Endodermal cell (in vitro differentiated cells): ENCODE measurements around the gene YIF1A. TPM values are rescaled to one million over a fixed set of nuclear protein-coding genes. Genes with fewer than 3 reads are reported as not detected.
A peak's percentile ranks its signal among the peaks of the same experiment; 100 is the strongest.

Source experiments
- DNase-seq: peaks from one replicate; pipeline ENCODE4 v3.0.0-alpha.2; 2017
- H3K27ac ChIP-seq: 2 replicates; pipeline ENCODE4 v1.5.1; 2013; ENCODE audit warnings: mild to moderate bottlenecking, low read depth, low read length, moderate library complexity
- H3K27me3 ChIP-seq: 2 replicates; pipeline ENCODE4 v1.6.1; 2013; ENCODE audit warnings: mild to moderate bottlenecking, low read length, moderate library complexity; ENCODE audit not compliant: insufficient read depth, control insufficient read depth, poor library complexity, severe bottlenecking
- H3K36me3 ChIP-seq: 2 replicates; pipeline ENCODE4 v1.7.0; 2013; ENCODE audit warnings: mild to moderate bottlenecking, low read length, moderate library complexity; ENCODE audit not compliant: control insufficient read depth, insufficient read depth
- H3K4me1 ChIP-seq: one replicate; pipeline ENCODE4 v1.7.0; 2013; ENCODE audit warnings: low read length; ENCODE audit not compliant: control insufficient read depth, insufficient read depth
- H3K4me3 ChIP-seq: 2 replicates; pipeline ENCODE4 v1.5.1; 2013; ENCODE audit warnings: mild to moderate bottlenecking, low read length, moderate library complexity
- H3K9ac ChIP-seq: 2 replicates; pipeline ENCODE4 v1.6.1; 2013; ENCODE audit warnings: mild to moderate bottlenecking, low read length, moderate library complexity; ENCODE audit not compliant: poor library complexity, severe bottlenecking; ENCODE audit errors: extremely low read depth
- H3K9me3 ChIP-seq: 2 replicates; pipeline ENCODE4 v1.6.1; 2013; ENCODE audit warnings: mild to moderate bottlenecking, low read length, moderate library complexity; ENCODE audit not compliant: control insufficient read depth
- H3K27ac Mint-ChIP-seq: 2 replicates; pipeline ENCODE4 v1.8.0; 2020; ENCODE audit warnings: mixed read lengths
- H3K27me3 Mint-ChIP-seq: 2 replicates; pipeline ENCODE4 v1.8.0; 2021; ENCODE audit warnings: mild to moderate bottlenecking, mixed read lengths; ENCODE audit not compliant: insufficient read depth
- H3K36me3 Mint-ChIP-seq: 2 replicates; pipeline ENCODE4 v1.8.0; 2020; ENCODE audit warnings: low read depth, mixed read lengths
- H3K4me1 Mint-ChIP-seq: 2 replicates; pipeline ENCODE4 v1.8.0; 2020; ENCODE audit warnings: mixed read lengths
- H3K4me3 Mint-ChIP-seq: 2 replicates; pipeline ENCODE4 v1.8.0; 2020; ENCODE audit warnings: mild to moderate bottlenecking, moderate library complexity, mixed read lengths
- H3K9me3 Mint-ChIP-seq: 2 replicates; pipeline ENCODE4 v1.8.0; 2020; ENCODE audit warnings: mild to moderate bottlenecking, mixed read lengths
- WGBS, 2 experiments: methylation state at CpG; one replicate each; pipeline versions ENCODE4 v1.1.5 to v1.1.7; 2013; ENCODE audit warnings: missing lambda C conversion rate in 2 of 2, mixed read lengths in 1 of 2; ENCODE audit not compliant: insufficient coverage in 1 of 2, insufficient read length in 1 of 2; 5-methylcytosine and 5-hydroxymethylcytosine counted together
- total RNA-seq, 2 donors: library from RNA; stranded (reverse); fragmentation: NEBNext Ultra II Directional in 1 of 2; extraction: Animal tissue kit (Norgen Biotek cat#: 25700) in 1 of 2; gene quantifications; 2 replicates in 1 of 2; 3 replicates in 1 of 2; pipeline ENCODE4 v1.2.1, GENCODE V29; 2021
- TF ChIP-seq, protein P1 (sequence below): fragments of 200-600 bp; sonication (generic); conservative IDR thresholded peaks from 2 replicates; pipeline ENCODE4 v1.5.0; 2021; ENCODE audit warnings: antibody characterized with exemption, mild to moderate bottlenecking

YIF1A gene
- total RNA-seq, 2 donors from 2014 or later = 70.6 to 80.1 TPM

DNA sequence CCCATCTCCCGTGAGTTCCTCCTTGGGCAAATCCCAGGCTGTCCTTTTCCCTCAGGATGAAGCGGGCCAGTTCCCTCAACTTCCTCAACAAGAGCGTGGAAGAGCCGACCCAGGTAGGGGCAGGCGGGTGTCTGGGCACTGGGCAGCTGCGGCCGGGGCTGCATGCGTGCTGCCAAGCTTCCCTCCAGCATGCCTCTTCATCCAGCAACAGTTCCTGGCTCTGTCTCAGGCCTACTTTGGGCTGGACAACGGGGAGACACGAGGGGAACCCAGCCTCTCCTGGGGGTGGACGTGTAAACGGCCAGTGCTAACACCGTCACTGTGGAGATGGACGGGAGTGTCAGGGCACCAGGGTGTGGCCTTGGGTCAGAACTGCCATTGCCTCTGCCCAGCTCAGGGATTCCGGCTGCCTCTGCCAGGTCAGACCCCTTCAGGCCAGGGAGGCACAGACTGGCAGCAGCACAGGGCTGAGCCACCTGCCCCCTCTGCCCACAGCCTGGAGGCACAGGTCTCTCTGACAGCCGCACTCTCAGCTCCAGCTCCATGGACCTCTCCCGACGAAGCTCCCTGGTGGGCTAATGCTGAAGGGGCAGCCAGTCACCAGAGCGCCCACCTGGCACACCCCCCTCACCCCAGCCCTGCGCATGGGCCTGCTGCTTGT is 22.4 kb downstream of the YIF1A start:
- Mint-ChIP-seq H3K4me3 (peak overlapping the region; percentile 79), H3K27me3 (no peaks in the 10 kb centered on the region), H3K27ac (peak overlapping the region; percentile 72), H3K36me3 (peaks cover 32% of the 10 kb centered on the region), H3K9me3 (no peaks in the 10 kb centered on the region), H3K4me1 (peaks cover 13% of the 10 kb centered on the region)
- no peaks in the 10 kb centered on the region for H3K4me1 ChIP-seq
- TF ChIP-seq, protein P1, sequence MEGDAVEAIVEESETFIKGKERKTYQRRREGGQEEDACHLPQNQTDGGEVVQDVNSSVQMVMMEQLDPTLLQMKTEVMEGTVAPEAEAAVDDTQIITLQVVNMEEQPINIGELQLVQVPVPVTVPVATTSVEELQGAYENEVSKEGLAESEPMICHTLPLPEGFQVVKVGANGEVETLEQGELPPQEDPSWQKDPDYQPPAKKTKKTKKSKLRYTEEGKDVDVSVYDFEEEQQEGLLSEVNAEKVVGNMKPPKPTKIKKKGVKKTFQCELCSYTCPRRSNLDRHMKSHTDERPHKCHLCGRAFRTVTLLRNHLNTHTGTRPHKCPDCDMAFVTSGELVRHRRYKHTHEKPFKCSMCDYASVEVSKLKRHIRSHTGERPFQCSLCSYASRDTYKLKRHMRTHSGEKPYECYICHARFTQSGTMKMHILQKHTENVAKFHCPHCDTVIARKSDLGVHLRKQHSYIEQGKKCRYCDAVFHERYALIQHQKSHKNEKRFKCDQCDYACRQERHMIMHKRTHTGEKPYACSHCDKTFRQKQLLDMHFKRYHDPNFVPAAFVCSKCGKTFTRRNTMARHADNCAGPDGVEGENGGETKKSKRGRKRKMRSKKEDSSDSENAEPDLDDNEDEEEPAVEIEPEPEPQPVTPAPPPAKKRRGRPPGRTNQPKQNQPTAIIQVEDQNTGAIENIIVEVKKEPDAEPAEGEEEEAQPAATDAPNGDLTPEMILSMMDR = no peak
- DNase-seq = no peak
- no peak overlapping the region for H3K9ac ChIP-seq
- H3K27ac ChIP-seq = no peak overlapping the region
- no peak overlapping the region for H3K4me3 ChIP-seq
- H3K27me3 ChIP-seq = no peaks in the 10 kb centered on the region
- H3K9me3 ChIP-seq = no peaks in the 10 kb centered on the region
- 91 to 93% methylated on average over 17 to 20 of the region's 20 CpGs for WGBS, 2 experiments
- peaks cover 46% of the 10 kb centered on the region for H3K36me3 ChIP-seq

DNA sequence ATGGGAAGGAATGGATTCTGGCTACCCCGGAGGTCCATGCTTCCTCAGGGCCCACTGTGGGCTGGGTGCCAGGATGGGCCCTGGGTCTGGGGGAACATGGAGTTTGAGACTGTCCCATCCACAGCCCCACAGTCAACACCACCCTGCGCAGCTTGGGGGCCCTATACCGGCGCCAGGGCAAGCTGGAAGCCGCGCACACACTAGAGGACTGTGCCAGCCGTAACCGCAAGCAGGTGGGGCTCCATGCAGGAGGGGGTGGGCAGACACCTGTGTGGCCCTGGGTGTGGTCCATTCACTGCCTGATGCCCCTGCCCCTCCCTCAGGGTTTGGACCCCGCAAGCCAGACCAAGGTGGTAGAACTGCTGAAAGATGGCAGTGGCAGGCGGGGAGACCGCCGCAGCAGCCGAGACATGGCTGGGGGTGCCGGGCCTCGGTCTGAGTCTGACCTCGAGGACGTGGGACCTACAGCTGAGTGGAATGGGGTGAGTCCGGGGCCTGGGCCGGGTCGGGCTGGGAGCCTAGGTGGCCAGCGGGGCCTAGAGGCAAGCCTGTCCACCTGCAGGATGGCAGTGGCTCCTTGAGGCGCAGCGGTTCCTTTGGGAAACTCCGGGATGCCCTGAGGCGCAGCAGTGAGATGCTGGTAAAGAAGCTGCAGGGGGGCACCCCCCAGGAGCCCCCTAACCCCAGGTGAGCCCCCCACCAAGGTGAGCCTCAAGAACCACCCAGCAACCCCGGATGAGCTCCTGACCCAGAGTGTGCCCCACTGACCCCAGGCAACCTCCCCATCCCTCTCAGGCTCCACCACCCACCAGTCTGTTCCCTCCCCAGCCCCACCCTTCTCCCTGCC is 23.2 kb downstream of the YIF1A start:
- Mint-ChIP-seq H3K9me3 (no peaks in the 10 kb centered on the region), H3K4me1 (peaks cover 13% of the 10 kb centered on the region), H3K27me3 (no peaks in the 10 kb centered on the region), H3K4me3 (no peak overlapping the region), H3K36me3 (peaks cover 32% of the 10 kb centered on the region), H3K27ac (no peak overlapping the region)
- Histone ChIP-seq H3K9me3 (no peaks in the 10 kb centered on the region), H3K27ac (no peak overlapping the region), H3K27me3 (no peaks in the 10 kb centered on the region), H3K4me3 (no peak overlapping the region), H3K9ac (no peak overlapping the region), H3K4me1 (no peaks in the 10 kb centered on the region), H3K36me3 (peaks cover 42% of the 10 kb centered on the region)
- DNase-seq = no peak
- TF ChIP-seq, protein P1 = no peak
- 95 to 97% methylated on average over 11 to 26 of the region's 26 CpGs for WGBS, 2 experiments

DNA sequence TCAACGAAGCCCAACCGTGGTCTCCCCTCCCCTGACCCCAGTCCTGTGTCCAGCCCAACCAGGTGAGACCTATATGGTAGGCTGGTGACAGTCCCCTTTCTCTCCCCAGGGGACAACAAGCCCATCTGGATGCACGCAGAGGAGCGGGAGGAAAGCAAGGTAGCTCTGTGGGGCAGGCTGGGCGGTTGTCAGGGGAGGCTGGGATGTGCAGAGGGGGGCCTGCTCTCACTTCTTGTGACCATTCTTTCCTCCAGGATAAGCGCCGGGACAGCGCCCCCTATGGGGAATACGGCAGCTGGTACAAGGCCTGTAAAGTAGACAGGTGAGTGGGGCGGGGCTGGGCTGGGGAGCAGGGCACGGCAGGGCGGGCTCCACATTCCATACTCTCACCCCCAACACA is 24.0 kb downstream of the YIF1A start:
- H3K27me3 Mint-ChIP-seq = no peaks in the 10 kb centered on the region
- no peaks in the 10 kb centered on the region for H3K27me3 ChIP-seq
- H3K9me3 Mint-ChIP-seq = no peaks in the 10 kb centered on the region
- peaks cover 33% of the 10 kb centered on the region for H3K36me3 Mint-ChIP-seq
- peaks cover 13% of the 10 kb centered on the region for H3K4me1 Mint-ChIP-seq
- H3K27ac ChIP-seq = no peak overlapping the region
- no peak overlapping the region for H3K4me3 ChIP-seq
- peak; percentile 90 for DNase-seq
- H3K4me1 ChIP-seq = no peaks in the 10 kb centered on the region
- peaks cover 43% of the 10 kb centered on the region for H3K36me3 ChIP-seq
- WGBS, 2 experiments = 64 to 77% methylated on average over 4 to 11 of the region's 12 CpGs
- TF ChIP-seq, protein P1 = peak; percentile 77
- no peaks in the 10 kb centered on the region for H3K9me3 ChIP-seq
- peak overlapping the region; percentile 48 for H3K27ac Mint-ChIP-seq
- no peak overlapping the region for H3K9ac ChIP-seq
- H3K4me3 Mint-ChIP-seq = no peak overlapping the region
